ENCODE data around the gene ARHGAP10.

ARHGAP10 gene

DNA sequence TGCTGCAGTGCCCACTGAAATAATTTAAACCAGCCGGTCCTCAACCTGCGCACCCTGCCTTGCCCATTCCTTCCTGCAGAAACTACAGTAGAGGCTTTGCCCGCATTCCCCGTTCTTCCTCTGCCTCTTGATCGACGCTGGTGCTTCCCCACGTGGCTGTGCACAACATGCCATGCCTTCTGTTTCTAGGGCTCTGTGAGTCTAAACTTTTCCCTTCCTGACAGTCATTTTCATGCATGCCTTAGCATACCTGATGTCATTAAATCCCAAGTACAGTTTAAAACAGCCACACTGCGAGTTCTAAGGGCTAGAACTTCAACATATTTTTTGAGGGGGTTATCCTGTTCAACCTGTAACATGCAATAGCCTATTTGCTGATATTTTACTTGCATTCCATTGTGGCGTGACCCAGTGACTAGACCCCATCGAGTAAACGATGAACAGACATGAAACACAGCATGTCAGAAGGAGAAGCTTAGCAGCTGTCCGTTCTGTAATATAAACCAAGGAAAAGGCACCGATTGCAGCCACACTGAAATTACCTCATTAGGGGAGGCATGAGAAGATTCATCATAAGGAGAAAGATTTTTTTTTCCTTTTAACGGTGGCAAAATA is 232.5 kb downstream of the ARHGAP10 start:
- H3K4me1 ChIP-seq (ENCODE audit: control insufficient read depth, insufficient read depth, low read length): peaks cover 36% of the 10 kb centered on the region
- no peaks in the 10 kb centered on the region for H3K36me3 ChIP-seq (ENCODE audit: control insufficient read depth, insufficient read depth, low read length)
- no peak overlapping the region for H3K9ac ChIP-seq (ENCODE audit: low read length)
- H3K27me3 ChIP-seq (ENCODE audit: control insufficient read depth, insufficient read depth, low read length): no peaks in the 10 kb centered on the region
- no peak overlapping the region for H3K4me3 ChIP-seq (ENCODE audit: low read length)
- no peaks in the 10 kb centered on the region for H3K9me3 ChIP-seq (ENCODE audit: control insufficient read depth, low read length)

DNA sequence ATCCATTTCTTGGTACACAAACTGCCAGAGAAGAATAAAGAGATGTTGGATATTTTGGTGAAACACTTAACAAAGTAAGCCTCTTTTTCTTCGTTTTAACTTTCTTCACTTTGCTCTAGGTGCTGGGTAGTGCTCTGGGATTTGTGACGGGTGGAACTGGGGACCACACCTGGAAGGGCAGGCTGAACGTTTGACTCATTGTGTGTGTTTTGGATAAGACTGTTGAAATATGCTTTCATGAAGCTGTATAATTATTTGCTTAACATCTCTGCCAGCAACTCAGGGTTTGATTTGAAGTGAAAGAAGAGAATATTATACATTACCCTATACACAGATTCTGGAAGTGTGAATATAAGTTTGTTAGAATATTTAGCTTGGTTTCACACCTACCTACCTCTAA is 233.2 kb downstream of the ARHGAP10 start:
- Histone ChIP-seq H3K27me3 (ENCODE audit: control insufficient read depth, insufficient read depth, low read length) (no peaks in the 10 kb centered on the region), H3K4me3 (ENCODE audit: low read length) (no peak overlapping the region), H3K4me1 (ENCODE audit: control insufficient read depth, insufficient read depth, low read length) (peaks cover 36% of the 10 kb centered on the region), H3K36me3 (ENCODE audit: control insufficient read depth, insufficient read depth, low read length) (no peaks in the 10 kb centered on the region), H3K9ac (ENCODE audit: low read length) (no peak overlapping the region), H3K9me3 (ENCODE audit: control insufficient read depth, low read length) (no peaks in the 10 kb centered on the region)

DNA sequence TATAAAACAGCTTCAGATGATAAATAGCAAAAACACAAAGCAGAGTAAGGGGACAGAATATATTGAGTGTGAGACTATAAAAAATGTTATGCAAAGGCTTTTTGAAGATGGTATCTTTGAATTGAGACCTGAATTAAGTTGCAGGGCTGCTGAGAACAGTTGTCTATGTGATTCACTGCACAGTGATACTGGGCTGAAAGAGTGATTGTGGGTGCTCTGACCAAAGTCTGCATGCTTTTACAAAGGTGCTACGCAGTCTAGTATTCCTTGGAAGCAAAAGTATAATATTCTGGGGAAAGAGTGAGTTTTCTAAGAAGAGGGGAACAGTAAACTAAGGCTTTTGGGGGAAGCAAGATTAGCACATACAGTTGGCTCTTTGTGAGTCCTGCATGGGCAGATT is 234.0 kb downstream of the ARHGAP10 start:
- Histone ChIP-seq H3K27me3 (ENCODE audit: control insufficient read depth, insufficient read depth, low read length) (no peaks in the 10 kb centered on the region), H3K4me1 (ENCODE audit: control insufficient read depth, insufficient read depth, low read length) (peaks cover 36% of the 10 kb centered on the region), H3K9me3 (ENCODE audit: control insufficient read depth, low read length) (no peaks in the 10 kb centered on the region), H3K9ac (ENCODE audit: low read length) (no peak overlapping the region), H3K4me3 (ENCODE audit: low read length) (no peak overlapping the region), H3K36me3 (ENCODE audit: control insufficient read depth, insufficient read depth, low read length) (no peaks in the 10 kb centered on the region)

DNA sequence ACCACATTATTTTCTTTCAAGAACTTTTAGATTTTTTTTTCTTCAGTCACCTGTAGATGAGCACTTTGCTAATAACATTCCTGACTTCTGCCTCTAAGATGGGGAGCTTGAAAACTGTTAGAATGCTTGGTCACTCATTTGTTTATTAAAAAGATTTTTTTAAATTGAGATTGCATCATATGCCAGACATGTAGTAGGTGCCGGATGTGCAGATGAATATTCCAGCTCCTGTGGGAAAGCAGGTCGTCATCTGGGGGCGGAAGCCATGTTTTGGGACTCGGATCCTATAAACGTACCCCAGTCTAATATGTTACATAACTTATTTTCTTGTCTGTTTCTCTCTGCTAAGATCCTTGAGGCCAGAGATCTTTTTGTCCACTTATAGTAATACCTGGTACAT is 236.8 kb downstream of the ARHGAP10 start:
- no peaks in the 10 kb centered on the region for H3K9me3 ChIP-seq (ENCODE audit: control insufficient read depth, low read length)
- H3K27me3 ChIP-seq (ENCODE audit: control insufficient read depth, insufficient read depth, low read length): no peaks in the 10 kb centered on the region
- H3K36me3 ChIP-seq (ENCODE audit: control insufficient read depth, insufficient read depth, low read length): no peaks in the 10 kb centered on the region
- H3K9ac ChIP-seq (ENCODE audit: low read length): no peak overlapping the region
- no peak overlapping the region for H3K4me3 ChIP-seq (ENCODE audit: low read length)
- H3K4me1 ChIP-seq (ENCODE audit: control insufficient read depth, insufficient read depth, low read length): peaks cover 29% of the 10 kb centered on the region

DNA sequence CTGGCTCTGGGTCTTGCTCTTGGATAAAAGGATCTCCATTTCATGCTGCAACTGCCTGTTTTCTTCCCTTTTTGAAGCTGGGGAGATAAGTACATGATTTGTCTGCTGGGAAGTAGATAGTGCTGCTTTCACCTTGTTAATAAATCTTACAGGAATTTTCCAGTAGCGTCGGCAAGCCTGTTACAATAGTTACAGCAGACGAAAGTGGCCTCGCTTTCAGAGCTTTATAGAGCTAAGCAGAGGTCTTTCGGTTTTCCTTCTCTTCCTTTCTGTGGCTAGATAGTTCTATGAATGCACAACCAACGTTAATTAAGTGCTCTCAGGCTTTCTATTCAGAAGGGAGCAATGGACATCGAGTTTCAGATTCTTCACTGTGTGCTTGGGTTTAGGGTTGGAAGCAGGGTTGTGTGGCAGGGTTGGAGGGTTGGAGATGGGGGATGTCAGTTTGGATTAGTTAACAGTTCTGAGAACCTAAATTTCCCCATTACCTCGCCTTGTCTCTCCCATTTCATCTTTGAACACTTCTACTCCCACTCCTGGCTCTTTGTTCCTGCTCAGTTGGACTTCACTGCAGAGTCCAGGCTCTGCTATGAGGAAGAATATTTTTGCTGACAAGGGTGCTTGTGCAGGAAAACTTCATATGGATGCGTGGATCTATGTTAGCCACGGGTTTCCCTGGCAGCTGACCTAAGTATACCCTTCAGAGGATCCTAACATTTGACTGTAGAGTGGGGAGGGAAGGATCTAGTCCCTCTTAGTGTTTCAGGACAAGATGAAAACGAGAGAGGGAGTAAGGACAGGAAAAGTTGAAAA is 237.9 kb downstream of the ARHGAP10 start:
- no peaks in the 10 kb centered on the region for H3K36me3 ChIP-seq (ENCODE audit: control insufficient read depth, insufficient read depth, low read length)
- no peak overlapping the region for H3K4me3 ChIP-seq (ENCODE audit: low read length)
- H3K9me3 ChIP-seq (ENCODE audit: control insufficient read depth, low read length): no peaks in the 10 kb centered on the region
- no peaks in the 10 kb centered on the region for H3K27me3 ChIP-seq (ENCODE audit: control insufficient read depth, insufficient read depth, low read length)
- peaks cover 18% of the 10 kb centered on the region for H3K4me1 ChIP-seq (ENCODE audit: control insufficient read depth, insufficient read depth, low read length)
- no peak overlapping the region for H3K9ac ChIP-seq (ENCODE audit: low read length)

DNA sequence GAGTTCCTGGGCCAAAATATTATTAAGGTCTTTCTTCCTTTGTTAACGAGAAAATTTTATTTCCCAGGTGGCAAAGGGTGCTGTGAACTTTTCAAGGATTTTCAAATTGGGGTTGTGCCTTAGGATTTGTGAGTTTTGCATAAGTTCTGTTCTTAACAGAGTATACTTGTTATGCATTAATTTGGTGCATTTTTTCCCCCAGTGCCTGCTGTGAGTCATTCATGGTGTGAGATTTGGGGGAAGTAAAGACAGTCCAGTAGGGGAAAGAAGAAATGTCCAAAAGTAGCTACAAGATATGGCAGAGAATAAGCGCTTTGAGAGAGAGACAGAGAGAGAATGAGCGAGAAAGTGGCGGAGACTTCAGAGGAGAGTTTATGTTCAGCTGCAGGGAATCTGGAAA is 239.2 kb downstream of the ARHGAP10 start:
- peaks cover 9% of the 10 kb centered on the region for H3K4me1 ChIP-seq (ENCODE audit: control insufficient read depth, insufficient read depth, low read length)
- H3K9me3 ChIP-seq (ENCODE audit: control insufficient read depth, low read length): no peaks in the 10 kb centered on the region
- H3K9ac ChIP-seq (ENCODE audit: low read length): no peak overlapping the region
- H3K27me3 ChIP-seq (ENCODE audit: control insufficient read depth, insufficient read depth, low read length): no peaks in the 10 kb centered on the region
- no peaks in the 10 kb centered on the region for H3K36me3 ChIP-seq (ENCODE audit: control insufficient read depth, insufficient read depth, low read length)
- H3K4me3 ChIP-seq (ENCODE audit: low read length): no peak overlapping the region

DNA sequence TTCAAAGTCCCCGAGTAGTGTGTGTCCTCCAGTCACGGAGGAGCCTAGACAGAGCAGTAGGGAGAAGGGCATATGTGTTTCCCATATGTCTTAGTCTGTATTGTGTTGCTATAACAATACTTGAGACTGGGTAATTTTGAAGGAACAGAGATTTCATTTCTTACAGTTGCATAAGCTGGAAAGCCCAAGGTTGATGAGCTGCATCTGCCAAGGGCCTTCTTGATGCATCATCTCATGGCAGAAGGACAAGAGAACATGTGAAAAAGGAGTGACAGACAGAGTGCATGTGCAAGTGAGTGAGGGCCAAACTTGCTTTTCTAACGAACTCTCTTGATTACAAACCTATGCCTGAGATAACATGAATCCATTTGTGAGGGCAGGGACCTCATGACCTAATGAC is 243.4 kb downstream of the ARHGAP10 start:
- no peaks in the 10 kb centered on the region for H3K9me3 ChIP-seq (ENCODE audit: control insufficient read depth, low read length)
- H3K4me1 ChIP-seq (ENCODE audit: control insufficient read depth, insufficient read depth, low read length): no peaks in the 10 kb centered on the region
- H3K27me3 ChIP-seq (ENCODE audit: control insufficient read depth, insufficient read depth, low read length): no peaks in the 10 kb centered on the region
- no peaks in the 10 kb centered on the region for H3K36me3 ChIP-seq (ENCODE audit: control insufficient read depth, insufficient read depth, low read length)
- no peak overlapping the region for H3K4me3 ChIP-seq (ENCODE audit: low read length)
- H3K9ac ChIP-seq (ENCODE audit: low read length): no peak overlapping the region

DNA sequence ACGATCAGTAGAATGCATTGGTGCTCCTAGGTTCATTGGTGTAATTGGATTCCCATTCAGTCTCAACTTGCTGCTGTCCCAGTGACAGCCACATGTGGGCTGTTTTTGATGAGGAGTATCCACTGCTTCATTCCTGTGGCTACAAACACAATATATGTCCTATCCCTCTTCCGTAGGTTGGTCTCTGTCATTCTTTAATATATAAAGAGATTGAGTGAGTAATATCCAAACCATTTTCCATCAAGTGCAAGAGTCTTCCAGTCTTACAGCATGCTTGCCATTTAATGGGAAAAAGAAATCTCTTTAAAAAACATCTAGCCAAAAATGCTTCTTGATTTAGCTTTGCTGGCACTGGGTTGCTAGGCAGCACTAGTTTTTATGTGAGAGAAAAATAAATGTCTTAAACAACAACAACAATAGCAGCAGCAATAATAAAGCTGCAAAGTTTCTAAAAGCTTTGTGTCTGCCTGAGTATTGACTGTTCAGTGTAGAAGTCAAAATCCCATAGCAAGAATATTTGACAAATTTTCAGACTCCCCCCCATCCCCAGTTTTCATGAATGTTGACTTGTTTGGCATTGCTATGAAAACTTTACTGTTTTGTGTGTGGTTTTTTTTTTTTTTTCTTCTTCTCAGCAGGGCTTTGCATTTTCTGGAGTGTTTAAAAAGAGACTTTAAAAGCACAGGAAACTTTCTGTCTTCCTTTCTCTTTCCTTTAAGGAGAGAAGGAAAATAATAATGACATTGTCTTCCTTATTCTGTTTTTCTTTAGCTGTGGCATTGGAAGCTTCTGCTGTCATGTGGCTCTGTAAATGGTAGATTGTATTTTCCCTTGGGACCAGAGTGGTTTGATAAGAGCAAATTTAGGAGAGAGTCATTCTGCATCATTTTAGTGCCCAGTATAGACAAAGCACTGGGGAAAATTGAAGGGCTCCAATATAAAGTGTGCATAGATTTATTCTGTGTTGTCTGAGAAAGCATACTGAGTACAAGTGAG is 244.3 kb downstream of the ARHGAP10 start:
- H3K27me3 ChIP-seq (ENCODE audit: control insufficient read depth, insufficient read depth, low read length): no peaks in the 10 kb centered on the region
- H3K4me1 ChIP-seq (ENCODE audit: control insufficient read depth, insufficient read depth, low read length): no peaks in the 10 kb centered on the region
- no peak overlapping the region for H3K9ac ChIP-seq (ENCODE audit: low read length)
- no peak overlapping the region for H3K4me3 ChIP-seq (ENCODE audit: low read length)
- H3K9me3 ChIP-seq (ENCODE audit: control insufficient read depth, low read length): no peaks in the 10 kb centered on the region
- H3K36me3 ChIP-seq (ENCODE audit: control insufficient read depth, insufficient read depth, low read length): no peaks in the 10 kb centered on the region

DNA sequence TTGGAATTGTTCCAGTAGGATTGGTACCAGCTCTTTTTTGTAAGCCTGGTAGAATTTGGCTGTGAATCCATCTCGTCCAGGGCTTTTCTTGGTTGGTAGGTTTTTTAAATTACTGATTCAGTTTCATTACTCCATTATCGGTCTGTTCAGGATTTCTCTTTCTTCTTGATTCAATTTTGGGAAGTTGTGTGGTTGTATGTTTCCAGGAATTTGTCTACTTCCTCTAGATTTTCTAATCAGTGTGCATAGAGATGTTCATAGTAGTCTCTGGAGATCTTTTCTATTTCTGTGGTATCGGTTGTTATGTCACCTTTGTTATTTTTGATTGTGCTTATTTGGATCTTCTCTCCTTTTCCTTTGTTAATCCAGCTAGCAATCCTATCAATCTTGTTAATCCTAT is 248.7 kb downstream of the ARHGAP10 start:
- Histone ChIP-seq H3K9ac (ENCODE audit: low read length) (no peak overlapping the region), H3K4me3 (ENCODE audit: low read length) (no peak overlapping the region), H3K4me1 (ENCODE audit: control insufficient read depth, insufficient read depth, low read length) (peaks cover 7% of the 10 kb centered on the region), H3K9me3 (ENCODE audit: control insufficient read depth, low read length) (no peaks in the 10 kb centered on the region), H3K36me3 (ENCODE audit: control insufficient read depth, insufficient read depth, low read length) (no peaks in the 10 kb centered on the region), H3K27me3 (ENCODE audit: control insufficient read depth, insufficient read depth, low read length) (no peaks in the 10 kb centered on the region)

DNA sequence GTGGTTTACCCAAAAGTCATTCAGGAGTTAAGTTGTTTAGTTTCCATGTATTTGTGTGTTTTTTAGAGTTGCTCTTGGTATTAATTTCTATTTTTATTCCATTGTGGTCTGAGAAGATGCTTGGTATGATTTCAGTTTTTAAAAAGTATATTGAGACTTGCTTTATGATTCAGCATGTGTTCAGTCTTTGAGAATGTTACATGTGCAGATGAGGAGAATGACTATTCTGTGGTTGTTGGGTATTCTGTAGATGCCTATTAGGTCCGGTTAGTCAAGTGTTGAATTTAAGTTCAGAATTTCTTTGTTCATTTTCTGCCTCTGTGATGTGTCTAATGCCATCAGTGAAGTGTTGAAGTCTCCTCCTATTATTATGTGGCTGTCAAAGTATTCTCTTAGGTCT is 249.4 kb downstream of the ARHGAP10 start:
- Histone ChIP-seq H3K4me1 (ENCODE audit: control insufficient read depth, insufficient read depth, low read length) (peaks cover 7% of the 10 kb centered on the region), H3K27me3 (ENCODE audit: control insufficient read depth, insufficient read depth, low read length) (no peaks in the 10 kb centered on the region), H3K9ac (ENCODE audit: low read length) (no peak overlapping the region), H3K4me3 (ENCODE audit: low read length) (no peak overlapping the region), H3K9me3 (ENCODE audit: control insufficient read depth, low read length) (no peaks in the 10 kb centered on the region), H3K36me3 (ENCODE audit: control insufficient read depth, insufficient read depth, low read length) (no peaks in the 10 kb centered on the region)

DNA sequence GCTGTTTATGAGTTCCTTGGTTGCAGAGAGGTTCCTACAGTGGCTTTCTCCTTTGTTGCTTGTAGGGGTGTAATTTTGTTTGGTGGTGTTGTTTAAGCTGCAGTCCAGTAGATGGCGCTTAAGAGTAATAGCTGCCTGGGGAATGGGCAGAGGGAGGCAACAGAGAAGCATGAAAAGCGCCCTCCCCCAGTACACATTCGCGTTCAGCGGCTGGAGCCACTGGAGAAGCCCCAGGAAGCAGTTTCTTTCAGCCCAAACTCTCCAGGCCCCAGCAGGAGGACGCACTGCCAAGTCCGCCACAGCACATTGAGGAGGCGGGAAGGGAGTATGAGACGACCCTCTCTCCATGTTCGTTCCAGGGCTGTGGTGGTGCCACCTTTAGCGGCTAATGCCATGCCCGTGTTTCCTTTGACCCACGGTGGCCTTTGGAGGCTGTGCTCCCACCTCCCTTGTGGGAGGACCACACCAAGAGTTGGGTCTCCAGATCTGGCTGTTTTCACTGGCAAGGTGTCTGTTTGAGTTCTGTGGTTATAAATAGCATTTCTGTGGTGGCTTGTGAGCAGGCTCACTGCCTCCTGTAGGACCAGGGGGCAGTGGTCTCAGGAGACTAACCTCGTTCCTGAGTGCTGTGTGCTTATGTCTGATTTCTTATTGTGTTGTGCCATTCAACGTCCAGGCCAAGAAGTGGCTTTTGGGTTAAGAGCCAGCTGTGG is 252.3 kb downstream of the ARHGAP10 start:
- H3K27me3 ChIP-seq (ENCODE audit: control insufficient read depth, insufficient read depth, low read length): no peaks in the 10 kb centered on the region
- no peaks in the 10 kb centered on the region for H3K9me3 ChIP-seq (ENCODE audit: control insufficient read depth, low read length)
- no peaks in the 10 kb centered on the region for H3K36me3 ChIP-seq (ENCODE audit: control insufficient read depth, insufficient read depth, low read length)
- H3K4me3 ChIP-seq (ENCODE audit: low read length): no peak overlapping the region
- no peak overlapping the region for H3K9ac ChIP-seq (ENCODE audit: low read length)
- peaks cover 7% of the 10 kb centered on the region for H3K4me1 ChIP-seq (ENCODE audit: control insufficient read depth, insufficient read depth, low read length)
